Measurements from ENCODE around the gene AFAP1L2. TPM values are rescaled to one million over a fixed set of nuclear protein-coding genes. Genes with fewer than 3 reads are reported as not detected.

AFAP1L2 gene
- total RNA-seq, 2 donors from 2014 or later, result 10.5 to 17.9 TPM

- peaks cover 49% of the 10 kb centered on the region for H3K4me1 ChIP-seq
- H3K9me3 ChIP-seq, result no peaks in the 10 kb centered on the region
- H3K27me3 ChIP-seq, result no peaks in the 10 kb centered on the region
- H3K36me3 ChIP-seq (replicated peaks in 1 of 2; ENCODE audit: insufficient read depth in 1 of 2, low read depth in 2 of 2), result no peaks in the 10 kb centered on the region
- intact Hi-C loops (cut with DNase I), result no loop called here
- TF ChIP-seq POLR2A (IDR thresholded peaks at IDR 0.05) (no peak), CTCF (IDR thresholded peaks at IDR 0.05) (no peak)
- ATAC-seq (no peak), DNase-seq (peak in 3 of 4 donors; percentile 36 to 59 (median 46))
- no peak overlapping the region for H3K27ac ChIP-seq
- 82 to 83% methylated on average over 7 of the region's 7 CpGs for WGBS, 2 donors
- no peak overlapping the region for H3K4me3 ChIP-seq
Observed at GRCh38 chr10:114401195-114401791, 3.0 kb downstream of the AFAP1L2 start.

- H3K4me3 ChIP-seq, result no peak overlapping the region
- no peak for TF ChIP-seq POLR2A (IDR thresholded peaks at IDR 0.05)
- no peak for TF ChIP-seq CTCF (IDR thresholded peaks at IDR 0.05)
- H3K27ac ChIP-seq, result peak overlapping the region in 1 of 4 donors; percentile 6
- H3K27me3 ChIP-seq, result no peaks in the 10 kb centered on the region
- no peaks in the 10 kb centered on the region for H3K9me3 ChIP-seq
- H3K36me3 ChIP-seq (replicated peaks in 1 of 2; ENCODE audit: insufficient read depth in 1 of 2, low read depth in 2 of 2), result no peaks in the 10 kb centered on the region
- 46% methylated on average over 3 of the region's 3 CpGs for WGBS, 2 donors
- ATAC-seq (no peak), DNase-seq (peak in 1 of 4 donors; percentile 20)
- peaks cover 46% of the 10 kb centered on the region for H3K4me1 ChIP-seq
- intact Hi-C loops (cut with DNase I), result no loop called here
Observed at GRCh38 chr10:114400091-114400490, 4.2 kb downstream of the AFAP1L2 start.

- no peak for DNase-seq
- no peak for ATAC-seq
- H3K4me3 ChIP-seq, result no peak overlapping the region
- TF ChIP-seq CTCF (IDR thresholded peaks at IDR 0.05) (no peak), POLR2A (IDR thresholded peaks at IDR 0.05) (no peak)
- no peak overlapping the region for H3K27ac ChIP-seq
- H3K9me3 ChIP-seq, result no peaks in the 10 kb centered on the region
- intact Hi-C loops (cut with DNase I), result no loop called here
- 66 to 75% methylated on average over 6 of the region's 6 CpGs for WGBS, 2 donors
- peaks cover 41% of the 10 kb centered on the region for H3K4me1 ChIP-seq
- H3K27me3 ChIP-seq, result no peaks in the 10 kb centered on the region
- H3K36me3 ChIP-seq (replicated peaks in 1 of 2; ENCODE audit: insufficient read depth in 1 of 2, low read depth in 2 of 2), result no peaks in the 10 kb centered on the region
Observed at GRCh38 chr10:114399576-114399975, 4.7 kb downstream of the AFAP1L2 start.

GRCh38 chr10:114398587-114399331, 5.5 kb downstream of the AFAP1L2 start:
- Histone ChIP-seq H3K4me3 (no peak overlapping the region), H3K4me1 (peaks cover 35% of the 10 kb centered on the region), H3K27me3 (no peaks in the 10 kb centered on the region), H3K9me3 (no peaks in the 10 kb centered on the region), H3K36me3 (replicated peaks in 1 of 2; ENCODE audit: insufficient read depth in 1 of 2, low read depth in 2 of 2) (no peaks in the 10 kb centered on the region), H3K27ac (no peak overlapping the region)
- 63 to 66% methylated on average over 8 to 10 of the region's 10 CpGs for WGBS, 2 donors
- no peak for ATAC-seq
- intact Hi-C loops (cut with DNase I), result no loop called here
- TF ChIP-seq CTCF (IDR thresholded peaks at IDR 0.05), result no peak
- no peak for TF ChIP-seq POLR2A (IDR thresholded peaks at IDR 0.05)
- DNase-seq, result no peak

All from body of pancreas (tissue), 4 donors.